ENCODE results near the gene JAK2. TPM values are rescaled to one million over a fixed set of nuclear protein-coding genes. Genes with fewer than 3 reads are reported as not detected.

Gene JAK2
- total RNA-seq, 2 donors from 2014 or later: 6.6 to 11.7 TPM

- H3K36me3 ChIP-seq (replicated peaks in 1 of 2; ENCODE audit: insufficient read depth in 1 of 2, low read depth in 2 of 2): no peaks in the 10 kb centered on the region
- no peak for ATAC-seq
- no peak overlapping the region for H3K27ac ChIP-seq
- no peaks in the 10 kb centered on the region for H3K27me3 ChIP-seq
- no peaks in the 10 kb centered on the region for H3K4me1 ChIP-seq
- intact Hi-C loops (cut with DNase I): no loop called here
- no peak for DNase-seq
- WGBS, 2 donors: 83 to 88% methylated on average over 2 of the region's 2 CpGs
- no peaks in the 10 kb centered on the region for H3K9me3 ChIP-seq
- no peak overlapping the region for H3K4me3 ChIP-seq
- no peak for TF ChIP-seq CTCF (IDR thresholded peaks at IDR 0.05)
- no peak for TF ChIP-seq POLR2A (IDR thresholded peaks at IDR 0.05)
Observed at GRCh38 chr9:4955836-4956235, 29.2 kb upstream of the JAK2 start.

- Histone ChIP-seq H3K9me3 (no peaks in the 10 kb centered on the region), H3K36me3 (replicated peaks in 1 of 2; ENCODE audit: insufficient read depth in 1 of 2, low read depth in 2 of 2) (no peaks in the 10 kb centered on the region), H3K27me3 (no peaks in the 10 kb centered on the region), H3K4me3 (no peak overlapping the region), H3K4me1 (no peaks in the 10 kb centered on the region), H3K27ac (no peak overlapping the region)
- TF ChIP-seq CTCF (IDR thresholded peaks at IDR 0.05): no peak
- no peak for TF ChIP-seq POLR2A (IDR thresholded peaks at IDR 0.05)
- no peak for ATAC-seq
- 85 to 87% methylated on average over 3 of the region's 3 CpGs for WGBS, 2 donors
- DNase-seq: no peak
- intact Hi-C loops (cut with DNase I): no loop called here
Observed at GRCh38 chr9:4959031-4959430, 26.0 kb upstream of the JAK2 start.

- TF ChIP-seq POLR2A (IDR thresholded peaks at IDR 0.05): no peak
- no peak for TF ChIP-seq CTCF (IDR thresholded peaks at IDR 0.05)
- intact Hi-C loops (cut with DNase I): no loop called here
- Histone ChIP-seq H3K4me1 (no peaks in the 10 kb centered on the region), H3K9me3 (no peaks in the 10 kb centered on the region), H3K27me3 (no peaks in the 10 kb centered on the region), H3K27ac (no peak overlapping the region), H3K4me3 (no peak overlapping the region), H3K36me3 (replicated peaks in 1 of 2; ENCODE audit: insufficient read depth in 1 of 2, low read depth in 2 of 2) (no peaks in the 10 kb centered on the region)
- ATAC-seq: no peak
- WGBS, 2 donors: 51 to 67% methylated on average over 2 of the region's 2 CpGs
- DNase-seq: no peak
Observed at GRCh38 chr9:4962085-4962484, 23.0 kb upstream of the JAK2 start.

- TF ChIP-seq POLR2A (IDR thresholded peaks at IDR 0.05): no peak
- no peak for TF ChIP-seq CTCF (IDR thresholded peaks at IDR 0.05)
- DNase-seq: no peak
- Histone ChIP-seq H3K36me3 (replicated peaks in 1 of 2; ENCODE audit: insufficient read depth in 1 of 2, low read depth in 2 of 2) (no peaks in the 10 kb centered on the region), H3K4me3 (no peak overlapping the region), H3K4me1 (no peaks in the 10 kb centered on the region), H3K27me3 (no peaks in the 10 kb centered on the region), H3K9me3 (no peaks in the 10 kb centered on the region), H3K27ac (no peak overlapping the region)
- ATAC-seq: no peak
- intact Hi-C loops (cut with DNase I): no loop called here
Observed at GRCh38 chr9:4964540-4964939, 20.5 kb upstream of the JAK2 start.

GRCh38 chr9:4965174-4965821 is 19.8 kb upstream of the JAK2 start:
- TF ChIP-seq CTCF (IDR thresholded peaks at IDR 0.05) (no peak), POLR2A (IDR thresholded peaks at IDR 0.05) (no peak)
- Histone ChIP-seq H3K4me1 (no peaks in the 10 kb centered on the region), H3K4me3 (no peak overlapping the region), H3K36me3 (replicated peaks in 1 of 2; ENCODE audit: insufficient read depth in 1 of 2, low read depth in 2 of 2) (no peaks in the 10 kb centered on the region), H3K9me3 (no peaks in the 10 kb centered on the region), H3K27me3 (no peaks in the 10 kb centered on the region), H3K27ac (no peak overlapping the region)
- 72 to 79% methylated on average over 2 of the region's 2 CpGs for WGBS, 2 donors
- ATAC-seq (no peak), DNase-seq (no peak)
- intact Hi-C loops (cut with DNase I): no loop called here

All from body of pancreas (tissue), 4 donors.